Endometrial microvascular endothelial cells (primary cell): ENCODE results near the gene ATP8A1. TPM values are rescaled to one million over a fixed set of nuclear protein-coding genes. Genes with fewer than 3 reads are reported as not detected.
"Not testable (repeated sequence)": the region's sequence is repeated elsewhere in the genome, so short reads cannot be mapped to it uniquely, and the experiment has no call there.

Experiments used
- in situ Hi-C: cut with HindIII; loops from 2 replicates; pipeline ENCODE4 v1.10.0; 2017; ENCODE audit warnings: low sequenced_read_pairs, low pct_unique_long_range_greater_than_20kb; ENCODE audit errors: inconsistent ontology term
- total RNA-seq: library from RNA; depleted of rRNA; stranded (reverse); fragments of >200 nt; gene quantifications from one replicate; pipeline ENCODE4 v1.2.3, GENCODE V29; 2015; ENCODE audit errors: inconsistent ontology term

Gene ATP8A1
- total RNA-seq, 1 donor from 2014 or later, result 0.37 TPM

DNA sequence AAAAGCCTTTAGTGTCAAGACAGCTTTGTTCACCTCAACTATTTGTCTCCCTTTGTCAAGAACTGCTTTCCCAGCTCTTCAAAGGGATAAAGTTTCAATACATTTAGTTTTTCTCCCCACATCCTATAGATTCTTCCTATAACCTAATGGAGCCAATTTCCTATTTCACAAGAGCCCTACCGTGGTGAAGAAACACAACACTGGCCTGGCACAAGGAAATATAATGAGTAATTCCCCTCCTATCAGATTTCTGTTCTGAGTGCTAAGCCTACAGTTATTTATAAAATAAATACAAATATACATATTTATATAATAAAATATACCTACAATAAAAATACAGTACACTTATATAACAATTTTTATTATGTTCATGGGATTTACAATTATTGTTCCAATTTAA, 169.7 kb downstream of the ATP8A1 start:
- in situ Hi-C loops, result no loop called here

DNA sequence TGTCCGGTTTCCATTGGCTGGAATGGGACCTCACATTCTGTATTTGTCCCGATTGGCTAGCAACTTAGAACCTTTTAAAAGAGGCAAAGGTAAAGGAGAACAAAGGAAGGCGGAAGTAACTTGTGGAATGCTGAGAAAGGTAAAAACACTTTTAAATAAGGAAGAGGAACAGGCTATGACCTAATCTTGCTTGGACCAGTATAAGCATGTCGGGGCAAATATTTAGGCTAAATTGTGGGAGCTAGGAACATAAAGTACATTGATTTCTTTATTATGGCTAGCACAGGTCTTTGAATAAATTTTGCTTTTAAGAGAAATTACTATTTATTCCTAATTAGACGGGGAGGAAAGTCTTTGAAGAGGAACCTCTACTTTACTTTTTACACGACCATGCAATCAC, 170.7 kb downstream of the ATP8A1 start:
- in situ Hi-C loops, result not testable (repeated sequence)

DNA sequence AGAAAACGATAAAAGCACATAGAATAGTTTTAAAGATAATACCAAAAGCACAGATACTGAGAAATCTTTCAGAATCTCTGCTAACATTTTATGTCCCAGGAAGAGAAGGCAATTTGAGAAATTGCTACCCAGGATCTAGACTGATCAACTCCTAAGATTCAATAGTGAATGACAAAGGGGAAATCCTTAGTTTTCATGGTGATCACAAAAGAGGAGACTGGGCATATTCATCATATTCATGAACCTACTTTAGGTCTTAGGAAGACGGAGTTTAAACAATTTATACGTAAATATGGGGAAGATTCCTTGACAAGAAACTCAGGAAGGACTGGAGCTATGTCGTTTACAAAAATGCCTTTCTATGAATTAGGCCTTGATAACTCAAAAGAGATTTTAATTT, 172.3 kb downstream of the ATP8A1 start:
- in situ Hi-C loops, result no loop called here

DNA sequence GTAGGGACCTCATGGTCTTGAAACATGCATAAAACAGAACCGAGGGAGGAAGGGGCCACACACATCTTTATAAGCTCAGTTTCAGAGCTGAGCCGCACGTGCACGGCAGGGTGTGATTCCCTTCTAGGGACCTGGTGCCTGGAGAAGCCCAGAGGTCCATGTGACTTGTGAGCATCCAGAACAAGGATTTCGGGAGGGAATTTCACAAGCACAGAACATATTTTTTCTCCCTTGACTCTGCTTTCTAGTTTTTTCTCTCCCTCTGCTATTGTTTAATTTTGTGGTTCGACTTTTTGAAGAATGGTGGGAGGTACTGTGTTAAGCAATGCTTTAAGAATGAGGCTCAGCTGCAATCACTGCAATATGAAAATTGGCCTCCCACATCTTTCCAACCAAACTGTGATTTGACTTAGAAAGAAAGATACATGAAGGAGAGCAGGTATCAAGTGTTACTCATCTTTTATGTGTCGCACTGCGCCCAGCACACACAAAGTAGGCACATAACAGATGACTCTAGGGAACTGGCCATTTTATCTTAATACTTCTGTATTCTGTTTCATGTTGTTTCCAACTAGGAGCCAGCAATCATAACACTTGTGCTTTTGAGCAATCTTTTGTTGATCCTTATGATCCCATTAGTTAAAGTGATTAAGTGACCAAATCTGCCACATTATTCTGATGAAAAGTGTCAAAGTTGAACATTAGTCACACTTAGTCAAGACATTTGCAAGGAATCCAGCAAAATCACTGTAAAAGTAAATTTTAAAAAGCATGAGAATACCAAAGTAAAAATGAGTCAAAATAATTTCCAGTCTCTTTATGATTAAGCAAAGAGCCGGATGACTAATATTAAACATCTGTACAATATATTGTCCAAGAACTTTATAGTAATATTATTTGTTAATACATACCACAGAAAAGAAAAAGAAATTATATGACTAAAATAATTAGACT, 173.2 kb downstream of the ATP8A1 start:
- in situ Hi-C loops, result no loop called here

DNA sequence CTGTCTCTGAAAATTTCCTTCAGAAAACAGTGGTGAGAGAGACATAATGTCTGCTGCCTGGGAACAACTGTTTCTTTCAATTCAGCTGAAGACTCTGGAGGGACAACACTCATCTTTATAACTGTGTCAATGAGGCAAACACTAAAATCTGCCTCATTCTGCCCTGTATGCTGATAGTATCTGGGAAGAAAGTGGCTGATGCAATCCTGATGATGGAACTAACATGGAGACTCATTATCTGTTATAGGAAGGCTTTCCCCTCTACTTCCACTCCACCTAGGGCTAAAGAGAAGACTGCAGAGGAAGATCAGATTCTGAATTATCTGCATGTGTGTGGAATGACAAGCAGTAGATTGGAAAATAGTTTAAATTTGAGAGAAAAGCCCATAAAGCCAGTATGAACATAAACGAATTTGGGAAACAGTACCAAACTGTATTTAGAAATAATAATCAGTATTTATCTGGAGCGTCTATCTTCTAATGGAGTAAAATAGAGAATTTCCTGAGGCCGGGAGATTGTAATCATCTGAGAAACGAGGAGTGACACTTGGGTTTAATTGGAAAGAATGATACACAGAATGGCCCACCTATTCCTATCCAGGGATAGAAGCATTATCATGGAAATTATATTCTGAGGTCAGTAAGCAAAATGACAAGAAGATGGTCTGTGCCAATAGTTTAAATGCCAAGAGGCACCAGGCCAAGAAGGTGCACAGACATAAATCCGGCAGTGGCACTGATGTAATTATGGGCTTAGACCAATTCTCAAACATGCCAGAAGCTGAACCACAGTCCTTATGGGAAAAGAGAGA, 174.2 kb downstream of the ATP8A1 start:
- in situ Hi-C loops, result no loop called here

DNA sequence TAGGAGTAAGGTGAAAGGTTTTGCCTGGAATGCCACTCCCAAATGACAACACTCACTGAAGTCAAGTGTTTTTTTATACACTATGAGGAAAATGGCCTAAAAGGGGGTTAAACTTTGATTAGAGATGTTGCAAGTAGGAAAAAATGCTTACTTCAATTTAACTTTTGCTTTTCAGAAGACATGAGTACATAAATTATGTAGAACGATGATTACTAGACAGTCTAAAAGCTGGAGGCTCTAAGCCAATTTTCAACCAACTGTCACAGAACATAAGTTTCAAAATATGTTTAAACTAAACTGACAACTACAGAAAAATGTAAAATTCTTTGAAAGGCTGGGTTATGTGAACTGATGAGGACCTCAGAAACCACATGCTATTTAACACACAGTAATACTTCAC, 176.2 kb downstream of the ATP8A1 start:
- in situ Hi-C loops, result no loop called here

DNA sequence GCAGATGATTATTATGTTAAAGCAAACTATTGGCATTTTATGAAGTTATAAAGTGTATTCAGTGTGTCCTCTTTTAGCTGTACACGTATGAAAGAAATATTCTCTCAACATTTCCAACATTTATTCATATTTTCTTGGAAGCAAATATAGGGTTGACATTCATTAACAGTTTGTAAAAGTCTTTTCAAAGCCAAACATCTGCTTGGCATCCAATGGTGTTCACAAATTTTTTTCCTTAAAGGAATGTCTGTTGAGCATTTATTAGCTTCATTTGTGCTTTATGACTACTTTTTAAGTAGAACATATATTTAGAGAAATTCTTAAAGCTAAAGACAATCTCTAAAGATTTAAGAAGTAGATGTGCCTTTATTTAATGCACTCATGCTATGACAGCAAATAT, 176.6 kb downstream of the ATP8A1 start:
- in situ Hi-C loops, result no loop called here

DNA sequence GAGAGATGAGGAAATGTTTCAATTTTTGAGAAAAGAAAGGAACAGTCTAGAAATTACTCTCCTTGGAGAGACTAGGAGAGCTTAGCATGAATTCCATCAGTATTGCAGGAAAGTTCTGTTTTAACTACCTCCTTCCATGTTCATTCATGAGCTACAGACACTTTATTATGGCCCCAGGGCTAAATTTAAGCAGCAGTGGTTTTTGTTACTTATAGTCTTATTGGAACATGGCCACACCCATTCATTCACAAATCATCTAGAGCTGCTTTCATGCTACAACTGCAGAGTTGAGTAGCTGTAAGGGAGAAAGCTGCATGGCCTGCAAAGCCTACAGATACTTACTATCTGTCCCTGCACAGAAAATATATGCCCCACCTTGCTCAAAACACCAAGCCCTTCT, 178.0 kb downstream of the ATP8A1 start:
- in situ Hi-C loops, result no loop called here

DNA sequence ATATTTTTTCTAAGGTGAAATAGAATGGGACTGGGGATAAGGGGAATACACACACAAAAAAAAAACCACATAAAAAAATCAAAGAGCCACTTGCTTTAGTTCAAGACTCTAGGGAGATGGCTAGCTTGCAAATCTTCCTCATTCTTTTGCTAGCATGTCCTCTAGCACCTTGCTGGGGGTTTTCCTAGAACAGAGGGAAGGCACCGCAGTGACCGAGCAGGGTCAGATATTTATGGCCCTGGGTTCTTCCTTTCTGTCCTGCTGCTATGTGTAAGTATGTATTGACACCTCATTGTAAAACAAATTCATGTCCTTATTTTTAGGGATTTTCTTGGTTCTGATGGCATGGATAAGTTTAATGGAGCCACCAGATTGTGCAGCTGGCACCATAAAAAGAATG, 178.4 kb downstream of the ATP8A1 start:
- in situ Hi-C loops, result no loop called here

DNA sequence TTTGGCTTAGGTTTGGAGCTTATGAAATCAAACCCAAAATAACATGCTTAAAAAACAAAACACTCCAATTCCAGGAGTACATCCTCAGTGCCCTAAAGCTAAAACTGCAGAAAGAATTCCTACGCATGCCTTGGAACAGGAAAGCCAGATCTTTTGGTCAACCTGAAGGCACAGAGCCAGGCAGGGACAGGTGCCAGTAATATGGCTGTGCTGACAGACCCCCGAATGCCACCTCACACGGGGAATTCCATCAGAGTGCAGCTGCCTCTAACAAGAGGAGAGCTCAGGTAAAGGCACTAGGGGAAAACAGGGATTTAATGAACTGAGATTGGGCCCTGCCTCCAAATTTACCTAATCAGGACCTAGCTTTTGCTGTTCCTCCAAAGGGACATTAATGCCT, 182.5 kb downstream of the ATP8A1 start:
- in situ Hi-C loops, result no loop called here

DNA sequence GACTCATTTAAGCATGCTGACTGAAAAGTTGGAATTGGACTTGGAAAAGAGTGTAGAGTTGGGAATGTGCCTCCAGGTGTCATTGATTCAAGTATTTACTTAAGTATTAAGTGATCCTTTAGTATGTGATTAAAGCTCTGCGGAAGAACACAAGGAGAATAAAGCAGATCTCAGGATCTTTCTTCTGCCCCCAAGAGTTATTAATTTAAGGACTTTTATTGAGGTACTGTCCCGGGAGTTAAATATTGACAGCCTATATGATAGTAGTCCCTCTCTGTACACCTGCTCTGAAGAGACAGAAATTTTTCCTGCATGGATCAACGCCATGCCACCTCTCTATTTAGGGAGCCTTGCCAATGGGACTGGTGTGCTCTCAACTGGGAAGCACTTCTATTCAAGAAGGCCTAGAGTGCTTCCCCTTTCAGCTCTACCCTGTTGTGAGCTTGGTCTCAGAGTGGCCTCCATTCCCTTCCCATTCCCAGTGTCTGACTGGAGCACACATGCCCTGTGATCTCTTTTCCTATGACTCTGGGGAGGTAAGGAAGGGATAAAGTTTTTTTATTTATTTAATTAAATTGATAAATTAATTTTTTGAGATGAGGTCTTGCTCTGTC, 183.7 kb downstream of the ATP8A1 start:
- in situ Hi-C loops, result no loop called here

DNA sequence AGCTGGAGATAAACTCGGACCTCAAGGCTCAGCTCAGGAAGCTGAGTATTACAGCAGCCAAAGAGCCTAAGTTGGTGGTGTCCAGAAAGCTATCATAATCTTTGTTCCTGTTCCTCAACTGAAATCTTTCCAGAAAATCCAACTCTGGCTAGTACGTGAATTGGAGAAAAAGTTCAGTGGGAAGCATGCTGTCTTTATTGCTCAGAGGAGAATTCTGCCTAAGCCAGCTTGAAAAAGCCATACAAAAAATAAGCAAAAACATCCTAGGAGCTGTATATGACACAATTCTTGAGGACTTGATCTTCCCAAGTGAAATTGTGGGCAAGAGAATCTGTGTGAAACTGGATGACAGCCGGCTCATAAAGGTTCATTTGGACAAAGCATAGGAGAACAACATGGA, 185.0 kb downstream of the ATP8A1 start:
- in situ Hi-C loops, result no loop called here

DNA sequence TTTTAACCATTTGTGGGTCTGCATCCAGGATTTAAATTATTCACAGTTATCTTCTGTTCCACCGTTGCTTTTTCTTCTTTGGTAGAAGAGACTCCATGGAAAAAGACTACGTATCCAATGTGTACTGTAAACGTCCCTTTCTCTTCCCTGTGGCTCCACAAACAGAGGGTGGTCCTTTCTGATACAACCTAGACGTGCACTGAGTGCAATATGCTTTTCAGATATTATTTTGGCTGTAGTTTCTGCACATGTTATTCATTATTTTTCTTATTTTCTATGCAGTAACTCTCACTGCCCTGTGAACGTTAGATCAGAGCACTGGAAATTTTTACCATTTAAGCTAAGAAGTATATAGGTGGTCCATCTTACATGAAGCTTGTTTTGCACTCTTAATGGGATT, 186.9 kb downstream of the ATP8A1 start:
- in situ Hi-C loops, result no loop called here

DNA sequence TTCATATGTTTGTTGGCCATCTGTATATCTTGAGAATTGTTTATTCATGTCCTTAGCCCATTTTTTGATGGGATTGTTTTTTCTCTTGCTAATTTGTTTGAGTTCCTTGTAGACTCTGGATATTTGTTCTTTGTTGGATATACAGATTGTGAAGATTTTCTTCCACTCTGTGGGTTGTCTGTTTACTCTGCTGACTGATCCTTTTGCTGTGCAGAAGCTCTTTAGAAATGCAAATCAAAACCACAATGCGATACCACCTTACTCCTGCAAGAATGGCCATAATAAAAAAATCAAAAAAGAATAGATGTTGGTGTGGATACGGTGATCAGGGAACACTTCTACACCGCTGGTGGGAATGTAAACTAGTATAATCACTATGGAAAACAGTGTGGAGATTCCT, 189.1 kb downstream of the ATP8A1 start:
- in situ Hi-C loops, result not testable (repeated sequence)

DNA sequence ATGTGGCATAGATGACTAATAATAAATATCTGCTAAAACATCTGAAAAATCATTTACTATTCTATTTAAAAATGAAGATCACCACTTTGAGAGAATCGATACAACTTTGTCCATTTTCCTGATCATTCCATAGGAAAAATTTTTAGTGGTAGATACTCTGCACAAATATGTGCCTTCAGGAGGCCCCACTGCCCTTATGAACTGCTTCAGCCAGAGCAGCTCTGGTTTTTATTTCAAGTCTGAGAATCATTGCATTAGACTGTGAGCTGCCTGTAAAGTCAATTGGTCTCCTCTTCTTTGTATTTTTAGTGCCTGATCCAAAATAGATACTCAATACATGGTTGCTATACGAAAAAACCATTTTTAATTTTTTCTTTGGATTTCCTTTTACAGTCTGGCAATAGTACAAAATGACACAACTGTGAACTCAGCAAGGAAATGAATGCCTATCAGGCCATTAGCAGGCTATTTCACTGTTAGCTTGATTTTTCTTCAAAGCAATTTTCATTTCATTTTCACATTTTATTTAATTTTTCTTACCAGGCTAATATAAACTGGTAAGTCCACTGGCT, 190.5 kb downstream of the ATP8A1 start:
- in situ Hi-C loops, result no loop called here

DNA sequence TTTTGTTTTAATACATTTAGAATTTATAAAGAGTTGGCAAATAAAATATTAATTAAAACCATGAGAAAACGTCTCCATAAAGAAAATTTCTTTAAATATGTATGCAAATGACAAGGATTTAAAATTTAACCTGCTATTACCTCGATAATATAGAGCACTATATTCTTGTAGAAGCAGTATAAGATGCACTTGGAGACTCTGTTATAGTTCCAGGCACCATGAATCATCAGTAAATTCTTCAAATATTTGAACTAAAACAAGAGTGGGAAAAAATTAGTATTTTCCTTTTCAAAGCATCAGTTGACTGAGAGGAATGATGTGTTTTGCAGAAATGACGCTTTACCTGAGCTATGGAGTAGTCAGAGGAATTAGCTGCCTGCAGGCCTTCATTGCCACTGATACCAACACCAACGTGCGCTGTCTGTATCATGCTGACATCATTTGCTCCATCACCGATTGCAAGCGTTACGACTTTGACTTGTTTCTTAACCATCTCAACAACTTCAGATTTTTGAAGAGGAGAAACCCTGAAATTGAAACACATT, 192.3 kb downstream of the ATP8A1 start:
- in situ Hi-C loops, result no loop called here

DNA sequence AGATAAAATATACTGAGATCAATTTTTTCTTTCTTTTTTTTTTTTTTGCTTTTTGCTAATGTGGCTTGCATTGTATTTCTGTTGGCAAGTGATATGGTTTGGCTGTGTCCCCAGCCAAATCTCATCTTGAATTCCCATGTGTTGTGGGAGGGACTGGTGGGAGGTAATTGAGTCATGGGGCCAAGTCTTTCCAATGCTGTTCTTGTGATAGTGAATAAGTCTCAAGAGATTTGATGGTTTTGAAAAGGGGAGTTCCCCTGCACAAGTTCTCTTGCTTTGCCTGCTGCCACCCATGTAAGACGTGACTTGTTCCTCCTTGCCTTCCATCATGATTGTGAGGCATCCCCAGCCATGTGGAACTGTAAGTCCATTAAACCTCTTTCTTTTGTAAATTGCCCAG, 195.7 kb downstream of the ATP8A1 start:
- in situ Hi-C loops, result not testable (repeated sequence)

DNA sequence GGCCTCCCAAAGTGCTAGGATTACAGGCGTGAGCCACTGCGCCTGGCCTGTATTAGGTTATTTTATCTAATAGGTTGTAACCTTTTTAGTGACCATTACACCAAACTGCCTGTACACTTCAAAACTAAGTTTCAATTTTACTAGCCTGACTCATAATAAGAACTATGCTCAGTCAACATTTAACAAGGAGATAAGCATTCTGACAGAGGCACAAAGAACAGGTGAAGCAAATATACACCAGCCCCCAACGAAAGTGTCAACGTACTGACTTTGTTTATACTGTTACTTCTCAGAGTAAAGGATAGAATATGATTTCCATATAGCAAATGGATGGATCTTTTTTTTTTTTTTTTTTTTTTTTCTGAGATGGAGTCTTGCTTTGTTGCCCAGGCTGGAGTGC, 196.9 kb downstream of the ATP8A1 start:
- in situ Hi-C loops, result no loop called here

DNA sequence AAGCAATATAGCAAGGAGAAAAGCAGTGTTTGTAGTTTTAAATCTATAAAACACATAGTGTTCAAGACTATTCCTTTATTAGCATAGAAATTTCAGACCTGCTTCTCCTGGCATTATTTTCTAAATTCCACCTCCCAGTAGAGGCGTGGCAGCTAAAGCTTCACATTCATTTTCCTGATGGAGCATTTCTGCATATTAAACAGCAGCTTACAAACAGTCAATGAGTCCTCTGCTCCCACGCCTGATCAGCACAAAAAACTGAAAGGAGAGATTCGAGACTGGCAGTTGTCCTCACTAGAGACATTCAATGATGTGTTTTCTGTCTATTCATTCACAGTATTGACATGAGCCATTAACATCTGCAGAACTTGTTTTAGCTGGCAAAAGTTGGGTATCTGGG, 198.2 kb downstream of the ATP8A1 start:
- in situ Hi-C loops, result no loop called here
